Cardiac muscle cell (in vitro differentiated cells and primary cell): ENCODE results near the gene SLAIN2. TPM values are rescaled to one million over a fixed set of nuclear protein-coding genes. Genes with fewer than 3 reads are reported as not detected.

Experiments
- DNase-seq, 2 donors: peaks; one replicate each; pipeline versions ENCODE4 v3.0.0 to v3.0.0-alpha.2; 2010 to 2017; ENCODE audit warnings: low read depth in 1 of 2, low spot score in 1 of 2
- H3K27ac ChIP-seq: fragments of 200-600 bp; sonication (generic); 2 replicates; pipeline ENCODE4 v1.5.1; 2016
- H3K27me3 ChIP-seq: fragments of 200-600 bp; sonication (generic); 2 replicates; pipeline ENCODE4 v1.6.0; 2016; ENCODE audit warnings: control low read depth
- H3K36me3 ChIP-seq: fragments of 200-600 bp; sonication (generic); 2 replicates; pipeline ENCODE4 v1.5.1; 2016; ENCODE audit warnings: control low read depth
- H3K4me1 ChIP-seq: fragments of 200-600 bp; sonication (generic); 2 replicates; pipeline ENCODE4 v1.8.1; 2017; ENCODE audit warnings: low read depth, mild to moderate bottlenecking, mixed run types
- H3K4me3 ChIP-seq: fragments of 200-600 bp; sonication (generic); 2 replicates; pipeline ENCODE4 v1.5.1; 2016; ENCODE audit warnings: mild to moderate bottlenecking
- H3K9me3 ChIP-seq: fragments of 200-600 bp; sonication (generic); 2 replicates; pipeline ENCODE4 v1.5.1; 2017; ENCODE audit warnings: low read depth, mild to moderate bottlenecking, control low read depth
- CTCF ChIP-seq: IDR thresholded peaks from 2 replicates; pipeline ENCODE4 v1.5.1; 2012; ENCODE audit warnings: low read depth, mild to moderate bottlenecking, low read length
- polyA plus RNA-seq: library from polyadenylated mRNA; unstranded; fragments of >200 nt; fragmentation: Nextera tagmentation; extraction: Ambion mirVana; gene quantifications from 2 replicates; pipeline ENCODE4 v1.2.1, GENCODE V29; 2016
- total RNA-seq: library from RNA; depleted of rRNA; stranded (reverse); fragments of >200 nt; gene quantifications from 2 replicates; pipeline ENCODE4 v1.2.3, GENCODE V29; 2016

Gene SLAIN2
- total and polyA plus RNA-seq, 2 experiments from 2014 or later: 23.8 to 92.5 TPM

GRCh38 chr4:48379587-48380180 lies 38.4 kb downstream of the SLAIN2 start:
- Histone ChIP-seq H3K9me3 (no peaks in the 10 kb centered on the region), H3K4me1 (peaks cover 21% of the 10 kb centered on the region), H3K36me3 (peaks cover 34% of the 10 kb centered on the region), H3K4me3 (no peak overlapping the region), H3K27me3 (no peaks in the 10 kb centered on the region), H3K27ac (peak overlapping the region; percentile 43)
- no peak for DNase-seq
- no peak for TF ChIP-seq CTCF

GRCh38 chr4:48380583-48381167 lies 39.3 kb downstream of the SLAIN2 start:
- Histone ChIP-seq H3K27me3 (no peaks in the 10 kb centered on the region), H3K36me3 (peaks cover 40% of the 10 kb centered on the region), H3K4me1 (peaks cover 21% of the 10 kb centered on the region), H3K4me3 (no peak overlapping the region), H3K9me3 (no peaks in the 10 kb centered on the region), H3K27ac (peak overlapping the region; percentile 43)
- no peak for TF ChIP-seq CTCF
- no peak for DNase-seq

- H3K36me3 ChIP-seq: peaks cover 39% of the 10 kb centered on the region
These were observed 47.3 kb downstream of the SLAIN2 start for GRCh38 chr4:48388525-48389154.

GRCh38 chr4:48396043-48396442 lies 54.7 kb downstream of the SLAIN2 start:
- Histone ChIP-seq H3K27ac (no peak overlapping the region), H3K36me3 (peaks cover 12% of the 10 kb centered on the region), H3K4me1 (peaks cover 4% of the 10 kb centered on the region), H3K4me3 (no peak overlapping the region), H3K27me3 (no peaks in the 10 kb centered on the region), H3K9me3 (no peaks in the 10 kb centered on the region)
- TF ChIP-seq CTCF: no peak
- DNase-seq: no peak

More at GRCh38 chr4:48388525-48389154, 47.3 kb downstream of the SLAIN2 start:
- Histone ChIP-seq H3K27me3 (no peaks in the 10 kb centered on the region), H3K4me1 (no peaks in the 10 kb centered on the region), H3K27ac (no peak overlapping the region), H3K9me3 (no peaks in the 10 kb centered on the region), H3K4me3 (no peak overlapping the region)
- DNase-seq: peak in 1 of 2 donors; percentile 45
- no peak for TF ChIP-seq CTCF

GRCh38 chr4:48400416-48400815 lies 59.1 kb downstream of the SLAIN2 start:
- TF ChIP-seq CTCF: no peak
- H3K27ac ChIP-seq: no peak overlapping the region

More at GRCh38 chr4:48400416-48400815, 59.1 kb downstream of the SLAIN2 start:
- Histone ChIP-seq H3K4me3 (no peak overlapping the region), H3K27me3 (no peaks in the 10 kb centered on the region), H3K9me3 (no peaks in the 10 kb centered on the region), H3K4me1 (peaks cover 9% of the 10 kb centered on the region), H3K36me3 (peaks cover 6% of the 10 kb centered on the region)
- no peak for DNase-seq
